ENCODE measurements around the gene RGL2.

The RGL2 gene

GRCh38 chr6:33254591-33254990 is 44.2 kb downstream of the RGL2 start:
- TF ChIP-seq POLR2A (IDR thresholded peaks at IDR 0.05; ENCODE audit: low read depth, low read length): no peak
- FAIRE-seq (no peak), DNase-seq (ENCODE audit: insufficient read length, low spot score) (no peak)

- FAIRE-seq (no peak), DNase-seq (ENCODE audit: insufficient read length, low spot score) (no peak)
- no peak for TF ChIP-seq POLR2A (IDR thresholded peaks at IDR 0.05; ENCODE audit: low read depth, low read length)
Observed at GRCh38 chr6:33252759-33253158, 46.0 kb downstream of the RGL2 start.

GRCh38 chr6:33251395-33252012 is 47.2 kb downstream of the RGL2 start:
- DNase-seq (ENCODE audit: insufficient read length, low spot score) (no peak), FAIRE-seq (no peak)
- no peak for TF ChIP-seq POLR2A (IDR thresholded peaks at IDR 0.05; ENCODE audit: low read depth, low read length)

- no peak for TF ChIP-seq POLR2A (IDR thresholded peaks at IDR 0.05; ENCODE audit: low read depth, low read length)
- FAIRE-seq (no peak), DNase-seq (ENCODE audit: insufficient read length, low spot score) (no peak)
Observed at GRCh38 chr6:33250731-33251130, 48.0 kb downstream of the RGL2 start.

GRCh38 chr6:33249732-33250630 is 48.8 kb downstream of the RGL2 start:
- DNase-seq (ENCODE audit: insufficient read length, low spot score) (no peak), FAIRE-seq (no peak)
- TF ChIP-seq POLR2A (IDR thresholded peaks at IDR 0.05; ENCODE audit: low read depth, low read length): no peak

- peak; percentile 81 for TF ChIP-seq POLR2A (IDR thresholded peaks at IDR 0.05; ENCODE audit: low read depth, low read length)
- DNase-seq (ENCODE audit: insufficient read length, low spot score) (peak; percentile 73), FAIRE-seq (peak; percentile 85)
Observed at GRCh38 chr6:33248932-33249731, 49.6 kb downstream of the RGL2 start.

GRCh38 chr6:33248643-33248931 is 50.2 kb downstream of the RGL2 start:
- FAIRE-seq (no peak), DNase-seq (ENCODE audit: insufficient read length, low spot score) (no peak)
- no peak for TF ChIP-seq POLR2A (IDR thresholded peaks at IDR 0.05; ENCODE audit: low read depth, low read length)

GRCh38 chr6:33247977-33248642 is 50.6 kb downstream of the RGL2 start:
- no peak for FAIRE-seq
- no peak for TF ChIP-seq POLR2A (IDR thresholded peaks at IDR 0.05; ENCODE audit: low read depth, low read length)
- DNase-seq (ENCODE audit: insufficient read length, low spot score): no peak

- FAIRE-seq (no peak), DNase-seq (ENCODE audit: insufficient read length, low spot score) (no peak)
- TF ChIP-seq POLR2A (IDR thresholded peaks at IDR 0.05; ENCODE audit: low read depth, low read length): no peak
Observed at GRCh38 chr6:33243476-33243875, 55.3 kb downstream of the RGL2 start.

GRCh38 chr6:33241968-33242367 is 56.8 kb downstream of the RGL2 start:
- no peak for TF ChIP-seq POLR2A (IDR thresholded peaks at IDR 0.05; ENCODE audit: low read depth, low read length)
- DNase-seq (ENCODE audit: insufficient read length, low spot score) (no peak), FAIRE-seq (no peak)
